Myocyte (in vitro differentiated cells): ENCODE data around the gene DNAJC16. TPM values are rescaled to one million over a fixed set of nuclear protein-coding genes. Genes with fewer than 3 reads are reported as not detected.
"Not testable (repeated sequence)": the region's sequence is repeated elsewhere in the genome, so short reads cannot be mapped to it uniquely, and the experiment has no call there.

Experiments used
- DNase-seq: peaks from one replicate; pipeline ENCODE4 v3.0.0-alpha.2; 2012; ENCODE audit warnings: low read depth
- total RNA-seq: library from RNA; depleted of rRNA; stranded (reverse); fragments of >200 nt; gene quantifications from 2 replicates; pipeline ENCODE4 v1.2.3, GENCODE V29; 2014

The DNAJC16 gene
- total RNA-seq, 1 donor from 2014 or later, result 43.9 TPM

DNA sequence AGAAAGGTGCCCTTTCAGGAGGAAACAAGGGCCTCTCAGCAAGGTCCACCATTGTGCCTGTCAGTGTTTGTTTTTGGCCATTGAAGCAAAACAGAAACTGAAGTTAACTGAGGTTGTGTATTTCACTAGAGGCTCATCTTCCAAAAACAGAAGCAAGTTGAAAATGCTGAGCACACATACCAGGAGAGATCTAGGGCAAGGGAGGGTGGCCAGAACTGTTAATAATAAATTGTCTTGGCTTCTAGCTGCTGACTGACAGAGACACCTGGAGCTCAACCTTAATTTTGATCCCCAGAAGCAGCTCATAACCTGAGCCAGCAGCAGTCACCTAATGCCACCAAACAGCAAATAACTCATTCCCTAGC, 53.0 kb downstream of the DNAJC16 start:
- peak; percentile 87 for DNase-seq

DNA sequence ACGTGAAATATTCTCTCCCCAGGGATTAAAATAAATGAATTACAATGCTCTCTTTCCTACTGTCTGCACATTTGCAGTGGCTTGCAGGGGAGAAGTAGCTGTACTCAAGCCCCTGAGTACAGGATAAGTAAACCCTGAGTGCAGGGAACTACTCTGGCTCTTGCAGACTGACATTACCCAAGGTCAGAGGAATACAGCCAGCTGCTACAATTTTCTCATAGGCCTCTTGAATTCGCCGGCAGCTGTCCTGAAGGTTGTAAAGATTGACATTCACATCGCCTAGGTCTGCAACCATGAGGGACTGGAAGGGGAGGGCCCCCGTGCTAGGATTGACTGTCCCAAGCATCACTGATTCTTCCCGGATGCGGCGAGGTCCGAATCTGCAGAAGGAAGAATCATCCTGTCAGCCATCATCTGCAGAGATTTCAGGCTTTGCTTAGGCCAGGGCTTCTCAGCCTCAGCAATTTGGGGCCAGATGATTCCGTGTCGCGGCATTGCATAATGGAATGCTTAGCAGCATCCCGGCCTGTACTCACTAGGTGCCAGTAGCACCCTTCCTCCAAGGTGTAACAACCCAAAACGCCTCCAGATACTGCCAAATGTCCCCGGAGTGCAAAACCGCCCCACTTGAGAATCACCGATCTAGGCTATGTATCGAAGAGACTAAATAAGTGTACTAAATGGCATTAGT, 56.5 kb downstream of the DNAJC16 start:
- no peak for DNase-seq

DNA sequence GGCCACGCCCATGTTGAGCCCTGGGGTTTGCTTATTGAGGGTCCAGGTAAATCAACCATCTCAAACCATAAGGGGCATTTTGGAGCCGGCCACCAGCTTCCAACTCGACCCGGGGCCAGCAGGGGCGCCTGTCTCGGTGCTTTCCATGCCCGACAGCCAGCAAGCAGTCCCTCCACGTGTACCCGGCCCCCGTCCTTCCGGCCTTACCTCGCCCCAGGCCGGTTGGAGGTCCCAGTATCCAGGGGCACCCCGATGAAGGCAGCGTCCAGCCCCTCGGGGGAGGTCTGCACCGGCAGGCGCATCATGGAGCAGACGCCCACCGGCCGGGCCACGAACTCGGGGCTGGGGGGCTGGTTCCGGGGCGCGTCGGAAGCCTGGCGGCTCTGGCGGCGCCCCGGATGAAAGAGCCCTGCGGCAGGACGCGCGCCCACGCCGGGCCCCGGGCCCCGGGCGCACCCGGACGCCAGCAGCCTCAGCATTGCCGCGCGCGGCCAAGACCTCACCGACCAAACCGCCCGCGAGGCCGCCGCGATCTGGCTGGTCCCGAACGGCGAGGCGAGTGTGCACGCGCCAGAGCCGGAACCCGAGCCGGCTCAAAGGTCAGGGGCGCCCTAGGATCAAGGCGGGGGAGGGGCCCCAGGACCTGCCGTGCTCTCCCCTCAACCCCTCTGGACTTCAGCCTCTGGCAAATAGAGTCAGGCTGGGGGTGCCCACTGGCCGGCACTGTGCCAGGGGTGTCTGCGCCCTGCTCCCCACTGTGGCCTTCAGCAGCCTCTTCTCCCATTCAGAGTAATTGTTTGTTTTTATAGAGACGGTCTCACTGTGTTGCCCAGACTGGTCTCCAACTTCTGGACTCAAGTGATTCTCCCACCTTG, 58.1 kb downstream of the DNAJC16 start, which contains the start of gene AGMAT:
Gene AGMAT (minus strand): TSS at position 563 of the 875 bp plus-strand sequence. CDS start 84 bp downstream, at position 479.
- DNase-seq, result peak; percentile 45

DNA sequence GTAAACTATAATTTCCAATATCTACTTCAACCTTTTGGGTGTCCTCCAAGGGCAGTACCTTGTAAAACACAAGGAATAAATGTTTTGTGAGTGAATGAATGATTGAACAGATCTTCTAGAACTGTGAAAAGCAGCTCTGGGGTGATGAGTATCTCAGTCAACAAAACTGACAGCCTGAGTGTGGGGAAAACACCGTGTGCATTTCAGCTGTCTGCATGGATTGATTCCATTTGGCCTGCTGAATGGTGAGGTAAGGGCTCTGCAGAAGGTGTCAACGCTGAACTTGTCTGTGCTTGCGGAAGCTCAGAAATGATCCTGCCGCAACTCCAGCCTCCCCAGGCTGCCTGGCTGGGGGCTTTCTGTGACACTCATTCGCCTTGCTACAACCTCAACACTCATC, 65.6 kb downstream of the DNAJC16 start:
- no peak for DNase-seq

DNA sequence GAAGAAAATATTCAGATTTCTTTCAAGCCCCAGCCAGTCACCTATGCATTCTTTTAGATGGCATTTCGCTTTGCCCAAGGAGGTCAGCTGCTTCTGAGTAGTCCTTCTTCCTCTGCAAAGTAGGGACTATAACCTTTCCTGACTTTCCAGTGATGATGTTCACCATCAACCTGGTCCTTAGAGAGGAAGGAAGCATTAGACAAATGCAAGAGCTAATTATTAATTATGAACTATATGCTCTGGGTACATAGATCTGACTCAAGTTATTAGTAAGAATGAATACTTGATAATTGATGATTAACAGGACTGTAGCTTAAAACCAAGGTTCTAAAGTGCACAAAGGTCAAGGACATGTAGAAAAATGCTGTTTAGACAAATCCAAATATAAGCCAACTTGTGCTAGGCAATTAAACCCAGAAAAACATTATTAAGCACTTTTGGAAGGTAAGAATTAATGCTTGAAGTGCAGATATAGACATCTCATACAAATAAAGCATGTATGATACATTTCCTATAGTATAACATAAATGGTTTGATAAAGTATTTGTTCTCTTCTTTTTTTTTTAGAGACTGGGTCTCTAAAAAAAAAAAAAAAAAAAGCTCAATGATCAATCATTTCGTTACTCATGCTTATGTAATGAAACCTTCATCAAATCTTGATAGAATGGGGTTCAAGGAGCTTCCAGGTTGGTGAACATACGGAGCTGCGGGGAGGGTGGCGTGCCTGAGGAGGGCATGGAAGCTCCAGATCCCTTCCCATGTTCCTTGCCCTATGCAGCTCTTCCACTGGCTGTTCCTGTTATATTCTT, 69.4 kb downstream of the DNAJC16 start:
- DNase-seq, result no peak

DNA sequence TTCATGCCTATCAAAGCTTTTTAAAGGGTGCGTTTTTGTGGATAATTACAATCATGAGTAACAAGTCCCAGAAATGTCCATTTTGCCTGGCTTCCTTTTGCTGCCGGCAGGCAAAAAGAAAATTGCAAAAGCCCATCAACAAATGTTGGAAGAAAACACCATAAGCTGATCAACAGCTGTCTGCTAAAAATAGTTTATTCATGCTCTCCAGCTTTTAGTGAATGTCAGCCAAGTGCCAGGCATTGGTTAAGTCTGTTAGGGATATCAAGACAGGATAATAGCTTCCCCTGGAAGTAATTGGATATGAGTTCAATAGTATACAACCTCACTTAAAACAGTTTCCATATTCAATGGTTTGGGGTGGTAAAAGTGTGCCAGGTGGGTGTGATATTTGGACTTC, 71.8 kb downstream of the DNAJC16 start:
- DNase-seq, result peak; percentile 88

DNA sequence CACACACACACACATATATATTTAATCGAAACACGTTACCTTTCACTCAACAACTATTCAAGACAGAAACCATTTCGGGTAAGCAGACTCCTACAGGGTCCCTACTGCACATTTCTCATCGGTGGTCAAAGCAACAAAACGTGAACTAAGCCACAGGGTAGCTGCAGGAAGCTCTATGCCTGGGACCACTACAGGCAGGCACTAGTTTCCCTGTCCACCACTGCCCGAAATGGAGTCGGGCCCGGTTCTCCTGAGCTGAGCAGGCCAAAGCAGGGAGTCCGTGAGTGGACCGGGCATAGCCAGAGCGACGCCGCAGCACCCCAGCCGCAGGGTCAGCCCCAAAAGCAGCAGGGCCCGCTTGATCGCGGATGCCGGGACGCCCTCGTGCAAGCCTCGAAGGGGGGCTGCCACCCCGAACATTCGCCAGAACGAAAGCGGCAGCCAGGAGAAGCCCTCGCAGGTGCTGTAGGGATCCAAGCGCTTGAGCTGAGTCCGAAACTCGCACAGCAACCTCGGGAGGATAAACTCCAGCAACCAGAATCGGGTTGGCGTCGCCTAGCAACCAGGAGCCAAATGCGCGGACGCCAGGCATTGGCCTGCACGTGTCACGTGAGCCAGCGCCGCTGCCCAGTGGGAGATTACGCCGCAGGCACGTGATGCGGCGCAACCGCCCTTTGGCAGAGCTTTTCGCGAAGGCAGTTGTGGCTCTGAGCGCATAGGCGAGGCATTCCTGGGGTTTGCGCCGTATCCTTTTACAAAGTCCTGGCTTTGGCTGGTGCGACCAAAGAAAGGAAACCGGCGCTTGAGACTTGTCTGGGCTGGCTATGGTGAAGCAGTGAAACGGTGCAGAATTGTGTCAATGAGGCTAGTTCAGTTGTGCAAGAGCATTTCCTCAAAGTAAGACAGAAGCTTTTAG, 76.7 kb downstream of the DNAJC16 start:
- DNase-seq, result peak; percentile 98

DNA sequence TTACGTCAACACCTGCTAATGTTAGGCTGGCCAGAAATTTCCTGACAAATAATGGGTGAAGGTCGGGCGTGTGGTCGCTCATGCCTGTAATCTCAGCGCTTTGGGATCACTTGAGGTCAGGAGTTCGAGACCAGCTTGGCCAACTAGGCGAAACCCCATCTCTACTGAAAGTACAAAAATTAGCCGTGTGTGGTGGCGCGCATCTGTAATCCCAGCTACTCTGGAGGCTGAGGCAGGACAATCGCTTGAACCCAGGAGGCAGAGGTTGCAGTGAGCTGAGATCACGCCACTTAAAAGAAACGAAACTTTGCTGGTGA, 77.3 kb downstream of the DNAJC16 start:
- not testable (repeated sequence) for DNase-seq

DNA sequence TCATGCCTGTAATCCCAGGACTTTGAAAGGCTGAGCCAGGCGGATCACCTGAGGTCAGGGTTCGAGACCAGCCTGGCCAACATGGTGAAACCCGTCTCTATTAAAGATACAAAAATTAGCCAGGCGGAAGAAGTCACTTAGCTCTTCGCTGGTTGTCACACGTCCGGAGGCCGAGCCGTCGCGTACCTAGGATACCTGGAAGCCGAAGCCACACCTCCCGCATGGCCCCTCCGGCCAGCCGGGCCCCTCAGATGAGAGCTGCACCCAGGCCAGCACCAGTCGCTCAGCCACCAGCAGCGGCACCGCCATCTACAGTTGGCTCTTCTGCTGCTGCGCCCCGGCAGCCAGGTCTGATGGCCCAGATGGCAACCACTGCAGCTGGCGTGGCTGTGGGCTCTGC, 77.8 kb downstream of the DNAJC16 start:
- DNase-seq, result not testable (repeated sequence)

DNA sequence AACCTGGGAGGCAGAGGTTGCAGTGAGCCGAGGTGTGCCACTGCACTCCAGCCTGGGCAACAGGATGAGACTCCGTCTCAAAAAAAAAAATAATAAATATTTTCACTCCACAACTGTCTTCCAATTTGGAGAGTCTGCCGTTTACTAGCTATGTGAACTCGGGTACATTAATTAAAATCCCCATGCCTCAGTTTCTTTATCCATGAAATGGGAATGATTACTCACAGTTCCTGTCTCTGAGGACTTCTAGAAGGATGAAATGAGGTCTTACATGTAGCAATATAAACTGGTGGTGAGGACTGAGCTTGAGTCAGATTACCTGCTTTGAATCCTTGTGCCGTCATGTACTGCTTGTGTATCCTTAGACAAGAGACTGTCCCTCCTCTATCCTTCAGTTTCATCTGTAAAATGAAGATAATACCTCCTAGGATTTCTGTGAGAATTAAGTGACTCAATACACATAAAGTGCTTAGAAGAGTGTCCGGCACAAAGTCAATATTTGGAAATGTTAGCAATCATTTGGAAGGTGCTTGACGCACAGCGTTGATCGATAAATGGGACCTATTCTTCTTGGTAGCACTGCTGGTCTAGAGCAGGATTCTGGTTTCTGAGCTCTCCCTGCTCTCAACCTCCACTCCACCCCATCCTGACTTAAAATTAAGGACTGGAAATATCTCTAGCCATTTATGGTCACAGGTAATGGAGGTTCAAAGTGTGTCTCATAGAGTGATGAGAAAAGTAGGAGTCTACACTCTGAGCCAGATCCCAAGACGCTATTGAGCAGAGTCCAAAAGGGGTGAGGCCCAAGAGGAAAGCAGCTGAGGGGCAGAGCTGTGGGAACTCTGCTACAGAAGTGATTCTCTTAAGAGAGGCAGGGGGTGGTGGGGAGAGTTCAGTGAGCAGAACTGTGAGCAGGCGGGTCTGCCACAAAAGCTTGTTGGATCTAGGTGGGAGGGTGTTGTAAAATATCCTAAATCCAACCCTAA, 79.0 kb downstream of the DNAJC16 start:
- no peak for DNase-seq

DNA sequence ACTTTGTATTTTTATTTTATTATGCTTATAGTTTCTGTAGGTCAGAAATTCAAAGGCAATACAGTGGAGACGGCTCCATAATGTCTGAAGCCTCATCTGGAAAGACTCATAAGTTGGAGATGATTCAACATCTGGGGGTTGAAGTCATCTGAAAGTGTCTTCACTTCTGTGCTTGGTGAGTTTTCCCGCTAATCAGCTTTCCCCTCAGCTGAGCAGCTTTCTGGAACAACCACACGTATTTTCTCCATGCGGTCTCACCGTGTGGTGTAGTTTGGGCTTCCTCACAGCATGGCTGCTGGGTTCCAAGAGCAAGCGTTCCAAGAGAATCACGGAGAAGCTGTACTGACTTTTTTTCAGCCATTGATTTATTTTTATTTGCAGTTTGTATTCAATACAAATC, 83.0 kb downstream of the DNAJC16 start:
- no peak for DNase-seq

DNA sequence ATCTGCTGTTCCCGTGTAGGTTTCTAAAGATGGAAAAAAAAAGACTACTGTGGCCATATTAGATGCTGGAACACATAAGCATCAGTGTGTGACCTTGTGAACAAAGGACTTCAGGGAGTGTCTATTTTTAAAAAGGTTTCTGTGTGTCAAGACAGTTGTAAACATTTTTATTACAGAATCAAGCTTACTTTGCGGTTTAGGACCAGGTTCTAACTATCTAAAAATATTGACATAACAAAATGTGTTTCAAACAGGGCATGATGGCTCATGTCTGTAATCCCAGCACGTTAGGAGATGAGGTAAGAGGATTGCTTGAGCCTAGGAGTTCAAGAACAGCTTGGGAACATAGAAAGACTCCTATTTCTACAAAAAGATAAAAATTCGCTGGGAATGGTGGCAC, 83.5 kb downstream of the DNAJC16 start:
- DNase-seq, result no peak

DNA sequence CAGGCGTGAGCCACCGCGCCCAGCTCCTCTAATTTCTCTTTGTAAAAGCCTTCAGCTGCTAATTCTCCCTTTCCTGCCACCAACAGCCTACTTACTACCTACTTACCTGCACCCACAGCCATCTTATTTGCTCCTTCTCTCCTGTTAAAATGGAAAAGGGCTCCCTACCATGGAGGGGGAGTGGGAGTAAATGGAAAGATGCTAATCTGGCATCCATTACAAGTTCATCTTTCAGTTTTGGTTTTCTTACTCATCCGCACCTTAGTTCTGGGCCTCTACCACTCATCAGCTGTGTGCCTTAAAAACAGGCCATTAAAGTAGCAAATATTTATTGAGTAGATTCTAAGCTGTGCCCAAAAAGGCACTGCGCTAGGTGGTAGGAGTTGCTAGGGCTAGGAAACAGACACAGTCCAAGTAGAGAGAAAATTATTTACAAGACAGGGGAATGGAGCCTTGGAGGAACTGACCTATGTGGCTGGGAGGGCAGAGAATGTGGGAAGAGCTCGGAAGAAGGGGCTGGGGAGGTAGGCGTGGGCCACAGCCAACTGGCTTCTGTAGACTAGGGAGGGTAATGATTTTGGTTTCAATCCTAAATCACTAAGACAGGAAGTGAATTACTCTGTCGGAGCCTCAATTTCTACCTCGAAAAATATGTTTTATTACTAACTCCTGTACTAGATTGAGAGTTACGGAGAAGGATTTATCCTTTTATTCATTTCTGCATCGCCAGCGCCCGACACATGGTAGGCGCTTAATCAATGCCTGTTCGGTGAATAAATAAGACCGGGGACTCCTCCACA, 89.9 kb downstream of the DNAJC16 start:
- DNase-seq, result no peak

DNA sequence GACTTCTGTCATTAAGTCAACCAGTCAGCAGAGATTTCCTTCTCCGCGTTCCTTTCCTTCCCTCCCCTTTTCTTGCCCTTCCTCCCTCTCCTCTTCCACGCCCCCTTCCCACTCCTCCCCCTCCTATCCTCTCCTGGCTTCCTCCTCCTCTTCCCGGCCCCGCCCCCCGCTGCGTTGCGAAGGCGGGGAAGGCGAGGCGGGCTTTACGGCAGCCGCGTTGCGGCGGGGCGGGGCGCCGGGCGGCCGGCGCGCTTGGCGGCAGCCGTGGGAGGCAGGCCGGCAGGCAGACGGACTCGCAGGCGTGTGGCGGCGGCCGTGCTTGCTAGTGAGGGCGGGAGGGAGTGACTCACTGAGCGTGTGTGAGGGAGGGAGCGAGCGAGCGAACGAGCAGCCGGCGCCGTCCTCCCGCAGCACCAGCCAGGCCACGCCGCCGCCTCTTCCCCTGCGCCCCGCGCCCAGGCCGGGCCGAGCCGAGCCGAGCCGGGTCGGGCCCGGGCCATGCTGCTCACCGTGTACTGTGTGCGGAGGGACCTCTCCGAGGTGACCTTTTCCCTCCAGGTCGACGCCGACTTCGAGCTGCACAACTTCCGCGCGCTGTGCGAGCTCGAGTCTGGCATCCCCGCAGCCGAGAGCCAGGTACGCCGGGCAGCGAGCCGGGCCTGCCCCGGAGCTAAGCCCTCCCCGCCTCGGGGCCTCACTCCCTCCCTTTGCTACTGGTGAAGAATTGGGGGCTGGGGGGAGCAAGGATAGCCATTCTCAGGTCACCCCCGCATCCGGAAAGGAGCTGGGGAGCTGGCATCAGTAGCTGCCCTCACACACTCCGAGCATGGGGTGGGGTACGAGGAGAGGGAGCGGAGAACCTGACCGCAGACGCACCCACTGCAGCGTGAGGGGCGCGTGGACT, 90.8 kb downstream of the DNAJC16 start, which contains the start of gene DDI2:
Gene DDI2 (plus strand): TSS at position 286 of the 904 bp plus-strand sequence. CDS start 213 bp downstream, at position 499.
- peak; percentile 99 for DNase-seq

DNA sequence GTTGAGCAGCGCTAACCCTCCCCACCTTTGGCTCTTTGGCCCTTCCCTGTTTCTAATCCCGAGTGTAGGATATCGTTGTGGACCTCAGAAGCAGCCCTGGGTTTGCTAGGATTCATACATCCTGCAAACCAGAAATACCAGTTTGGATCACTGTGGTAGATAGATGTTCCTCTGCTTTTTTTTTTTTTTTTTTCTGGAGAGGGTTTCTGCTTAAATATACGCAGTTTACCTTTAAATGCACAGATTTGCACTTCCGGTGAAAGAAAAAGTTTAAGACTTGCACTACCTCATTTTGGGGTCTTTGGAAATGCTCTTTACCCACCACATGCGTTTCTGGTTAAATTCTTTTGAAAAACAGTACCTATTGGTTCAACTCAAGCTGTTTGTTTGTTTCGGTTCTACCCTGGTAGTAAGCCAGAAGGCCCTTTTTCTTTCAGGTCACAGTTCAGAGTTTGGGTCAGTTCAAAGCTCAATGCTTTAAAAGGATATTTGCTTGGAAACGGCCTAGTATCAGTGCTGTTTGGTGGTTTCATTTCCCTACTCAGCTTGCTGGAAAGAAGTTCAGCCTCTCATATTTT, 91.5 kb downstream of the DNAJC16 start:
- DNase-seq, result peak; percentile 15

DNA sequence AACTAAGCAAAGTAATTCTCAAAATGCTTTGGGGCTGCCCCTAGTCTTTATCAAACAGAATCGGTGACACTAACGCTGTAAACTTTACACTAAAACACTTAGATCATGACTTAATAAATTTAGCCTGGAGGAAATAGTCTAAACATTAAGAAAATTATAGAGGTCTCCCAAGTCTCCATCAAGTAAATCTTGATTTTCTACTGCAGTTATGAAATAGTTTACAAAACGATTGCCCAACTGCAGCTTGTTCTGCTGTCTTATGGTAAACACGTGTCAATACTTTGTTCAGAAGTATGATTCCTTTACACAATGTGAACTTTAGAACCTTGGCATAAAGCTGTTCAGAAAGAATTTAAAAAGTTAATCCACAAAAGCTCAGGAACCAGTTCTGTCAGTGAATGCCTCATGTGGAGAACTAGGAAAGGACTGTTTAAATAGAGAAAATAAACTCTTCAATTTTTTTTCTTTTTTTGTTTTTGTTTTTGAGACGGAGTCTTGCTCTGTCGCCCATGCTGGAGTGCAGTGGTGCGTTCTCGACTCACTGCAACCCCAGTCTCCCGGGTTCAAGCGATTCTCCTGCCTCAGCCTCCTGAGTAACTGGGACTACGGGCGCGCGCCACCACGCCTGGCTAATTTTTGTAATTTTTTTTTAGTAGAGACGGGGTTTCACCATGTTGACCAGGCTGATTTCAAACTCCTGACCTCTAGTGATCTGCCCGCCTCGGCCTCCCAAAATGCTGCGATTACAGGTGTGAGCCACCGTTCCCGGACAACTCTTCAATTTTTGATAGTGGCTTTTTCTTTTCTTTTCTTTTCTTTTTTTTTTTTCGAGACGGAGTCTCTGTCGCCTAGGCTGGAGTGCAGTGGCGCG, 92.2 kb downstream of the DNAJC16 start:
- peak; percentile 18 for DNase-seq
